H1 (cell line): ENCODE data around the gene LPAR6. TPM values are rescaled to one million over a fixed set of nuclear protein-coding genes. Genes with fewer than 3 reads are reported as not detected.

Source experiments
- CTCF ChIA-PET: fragments of 300-600 bp; sonication (Branson Sonifier 250); formaldehyde crosslinking; loops from one replicate; lab custom pipeline; 2021; ENCODE audit not compliant: partially characterized antibody; lab: Charles Lee
- POLR2A ChIA-PET: fragments of 300-600 bp; sonication (Branson Sonifier 250); formaldehyde crosslinking; loops from one replicate; lab custom pipeline; 2021; ENCODE audit warnings: inconsistent platforms; ENCODE audit not compliant: partially characterized antibody; lab: Charles Lee
- DNase-seq, 2 experiments: peaks; one replicate each; pipeline versions ENCODE4 v3.0.0 to v3.0.0-alpha.2; 2010 to 2022; ENCODE audit warnings: low spot score in 2 of 2, low read depth in 1 of 2, mixed read lengths in 1 of 2
- FAIRE-seq: peaks from 2 replicates; lab custom pipeline; 2011; peaks lifted over from hg19 to GRCh38; lab: Jason Lieb, UNC
- H2AFZ ChIP-seq: 2 replicates; pipeline ENCODE4 v1.8.1; 2012; ENCODE audit warnings: low read length, inconsistent platforms
- H2AK5ac ChIP-seq: 2 replicates; pipeline ENCODE4 v1.6.1; 2013; ENCODE audit warnings: low read depth, low read length
- H2BK120ac ChIP-seq: replicated peaks from 2 replicates; pipeline ENCODE3; 2013; ENCODE audit warnings: low read depth, low read length, inconsistent platforms
- H2BK12ac ChIP-seq: 2 replicates; pipeline ENCODE4 v1.6.1; 2013; ENCODE audit warnings: low read depth, low read length
- H2BK15ac ChIP-seq: 2 replicates; pipeline ENCODE4 v1.6.1; 2013; ENCODE audit warnings: low read length
- H2BK20ac ChIP-seq: 2 replicates; pipeline ENCODE4 v1.6.1; 2013; ENCODE audit warnings: low read length
- H2BK5ac ChIP-seq: 2 replicates; pipeline ENCODE4 v1.6.1; 2013; ENCODE audit warnings: low read depth, low read length
- H3K14ac ChIP-seq: 2 replicates; pipeline ENCODE4 v1.6.1; 2013; ENCODE audit warnings: inconsistent platforms; ENCODE audit not compliant: insufficient read length
- H3K18ac ChIP-seq: 2 replicates; pipeline ENCODE4 v1.6.1; 2013; ENCODE audit warnings: low read length; ENCODE audit errors: extremely low read depth
- H3K23ac ChIP-seq: 2 replicates; pipeline ENCODE4 v1.6.1; 2013; ENCODE audit warnings: inconsistent platforms; ENCODE audit not compliant: insufficient read length
- H3K23me2 ChIP-seq: 2 replicates; pipeline ENCODE4 v1.6.1; 2013; ENCODE audit warnings: low read depth, low read length
- H3K27ac ChIP-seq: 2 replicates; pipeline ENCODE4 v1.6.1; 2011; ENCODE audit warnings: low read depth, low read length, inconsistent platforms
- H3K27me3 ChIP-seq, 4 experiments: replicated peaks in 1 of 4; 1 replicate in 1 of 4; 2 replicates in 3 of 4; pipeline versions ENCODE4 v1.6.1 to v1.8.1; 2011 to 2013; ENCODE audit warnings: low read length in 3 of 4, mild to moderate bottlenecking in 3 of 4, inconsistent platforms in 2 of 4, mixed read lengths in 2 of 4, moderate library complexity in 1 of 4; ENCODE audit not compliant: control insufficient read depth in 3 of 4, insufficient read depth in 3 of 4; ENCODE audit errors: extremely low read depth in 1 of 4
- H3K36me3 ChIP-seq, 4 experiments: 2 replicates each; pipeline versions ENCODE4 v1.6.1 to v1.8.1; 2011 to 2013; ENCODE audit warnings: mild to moderate bottlenecking in 4 of 4, low read length in 3 of 4, moderate library complexity in 2 of 4, control low read depth in 1 of 4, inconsistent platforms in 1 of 4; ENCODE audit not compliant: insufficient read depth in 4 of 4, control insufficient read depth in 2 of 4
- H3K4ac ChIP-seq: replicated peaks from 2 replicates; pipeline ENCODE3; 2013; ENCODE audit warnings: low read length, low read depth, mixed read lengths, inconsistent platforms; ENCODE audit not compliant: insufficient read length
- H3K4me1 ChIP-seq, 4 experiments: replicated peaks in 1 of 4; 1 replicate in 1 of 4; 2 replicates in 3 of 4; pipeline versions ENCODE4 v1.6.1 to v1.8.1; 2011 to 2013; ENCODE audit warnings: low read length in 3 of 4, inconsistent platforms in 2 of 4, mixed read lengths in 1 of 4; ENCODE audit not compliant: insufficient read depth in 4 of 4, control insufficient read depth in 3 of 4
- H3K4me2 ChIP-seq, 2 experiments: 2 replicates each; pipeline versions ENCODE4 v1.6.1 to v1.8.1; 2011 to 2013; ENCODE audit warnings: low read depth in 2 of 2, low read length in 2 of 2, control low read depth in 1 of 2, inconsistent platforms in 1 of 2, mild to moderate bottlenecking in 1 of 2; ENCODE audit not compliant: insufficient read depth in 1 of 2
- H3K4me3 ChIP-seq, 4 experiments: fragments of 200-600, 300-600 bp in 1 of 4; sonication (generic), shearing (Covaris generic), sonication (Bioruptor Twin) in 1 of 4; 2 replicates each; pipeline versions ENCODE4 v1.5.1 to v1.8.1; 2011 to 2016; ENCODE audit warnings: low read length in 4 of 4, low read depth in 3 of 4, control low read depth in 2 of 4, inconsistent platforms in 2 of 4, mild to moderate bottlenecking in 2 of 4, mixed read lengths in 1 of 4, moderate library complexity in 1 of 4; ENCODE audit not compliant: insufficient read depth in 2 of 4; ENCODE audit errors: extremely low read depth in 1 of 4
- H3K56ac ChIP-seq: replicated peaks from 2 replicates; pipeline ENCODE3; 2013; ENCODE audit warnings: low read depth, mild to moderate bottlenecking, mixed read lengths, low read length, inconsistent platforms; ENCODE audit not compliant: insufficient read length
- H3K79me1 ChIP-seq: 2 replicates; pipeline ENCODE4 v1.6.1; 2013; ENCODE audit warnings: low read depth, low read length, control low read depth
- H3K79me2 ChIP-seq, 2 experiments: 2 replicates each; pipeline versions ENCODE4 v1.6.1 to v1.8.1; 2012 to 2013; ENCODE audit warnings: low read length in 2 of 2, mild to moderate bottlenecking in 2 of 2, inconsistent platforms in 1 of 2; ENCODE audit not compliant: insufficient read depth in 2 of 2, control insufficient read depth in 1 of 2
- H3K9ac ChIP-seq, 4 experiments: replicated peaks in 1 of 4; 1 replicate in 1 of 4; 2 replicates in 3 of 4; pipeline versions ENCODE4 v1.6.1 to v1.8.1; 2011 to 2013; ENCODE audit warnings: low read depth in 3 of 4, low read length in 3 of 4, control low read depth in 2 of 4, mild to moderate bottlenecking in 2 of 4, moderate library complexity in 2 of 4, inconsistent platforms in 1 of 4; ENCODE audit errors: extremely low read depth in 1 of 4
- H3K9me3 ChIP-seq, 2 experiments: 2 replicates each; pipeline versions ENCODE4 v1.6.1 to v1.8.1; 2012 to 2013; ENCODE audit warnings: mild to moderate bottlenecking in 2 of 2, moderate library complexity in 2 of 2, control low read depth in 1 of 2, inconsistent platforms in 1 of 2, low read depth in 1 of 2, low read length in 1 of 2, mixed read lengths in 1 of 2; ENCODE audit not compliant: insufficient read depth in 2 of 2
- H4K20me1 ChIP-seq, 2 experiments: replicated peaks in 1 of 2; 2 replicates each; pipeline versions ENCODE3 to v1.8.1; 2011 to 2013; ENCODE audit warnings: inconsistent platforms in 2 of 2, low read length in 2 of 2, mild to moderate bottlenecking in 1 of 2; ENCODE audit not compliant: insufficient read depth in 2 of 2, control insufficient read depth in 1 of 2
- H4K5ac ChIP-seq: 2 replicates; pipeline ENCODE4 v1.6.1; 2013; ENCODE audit warnings: low read length, low read depth, mixed read lengths, inconsistent platforms; ENCODE audit not compliant: insufficient read length
- H4K8ac ChIP-seq: 2 replicates; pipeline ENCODE4 v1.8.0; 2013; ENCODE audit warnings: mild to moderate bottlenecking, moderate library complexity, low read length, inconsistent platforms; ENCODE audit not compliant: insufficient read depth; ENCODE audit errors: extremely low read depth
- H4K91ac ChIP-seq: replicated peaks from 2 replicates; pipeline ENCODE3; 2013; ENCODE audit warnings: low read length, mixed read lengths, inconsistent platforms; ENCODE audit not compliant: insufficient read length
- EP300 ChIP-seq, 2 experiments: IDR thresholded peaks; 1 replicate in 1 of 2; 2 replicates in 1 of 2; pipeline ENCODE4 v1.6.1; 2011 to 2012; ENCODE audit warnings: low read depth in 2 of 2, low read length in 2 of 2, mild to moderate bottlenecking in 2 of 2, borderline replicate concordance in 1 of 2, inconsistent platforms in 1 of 2, moderate library complexity in 1 of 2
- GABPA ChIP-seq: IDR thresholded peaks from 2 replicates; pipeline ENCODE4 v1.6.1; 2011; ENCODE audit warnings: mild to moderate bottlenecking, low read length, moderate library complexity, borderline replicate concordance; ENCODE audit not compliant: insufficient read depth
- WGBS, 2 experiments: shearing (Covaris generic) in 1 of 2; methylation state at CpG; one replicate each; pipeline versions ENCODE4 v1.1.6 to v1.1.7; 2013 to 2015; ENCODE audit warnings: low lambda C conversion rate in 2 of 2, mixed read lengths in 2 of 2, inconsistent platforms in 1 of 2, low coverage in 1 of 2, missing lambda C conversion rate in 1 of 2; ENCODE audit not compliant: insufficient replicate concordance in 2 of 2, insufficient coverage in 1 of 2, insufficient read length in 1 of 2; ENCODE audit errors: extremely low coverage in 1 of 2, missing lambda C conversion rate in 1 of 2; 5-methylcytosine and 5-hydroxymethylcytosine counted together
- polyA plus RNA-seq, 7 experiments: library from polyadenylated mRNA; depleted of rRNA in 3 of 7; stranded (reverse) in 5 of 7; unstranded in 2 of 7; fragments of >200 nt in 5 of 7; fragments of 200-250 nt in 2 of 7; gene quantifications; 1 replicate in 5 of 7; 2 replicates in 1 of 7; 4 replicates in 1 of 7; pipeline versions ENCODE4 v1.2.1 to v1.2.3, GENCODE V29; 2011 to 2013; ENCODE audit warnings: missing spikeins in 2 of 7, mixed read lengths in 2 of 7
- total RNA-seq: library from RNA; stranded (reverse); fragmentation: NEBNext Ultra II Directional; extraction: Animal tissue kit (Norgen Biotek cat#: 25700); gene quantifications from 2 replicates; pipeline ENCODE4 v1.2.1, GENCODE V29; 2021
- TF ChIP-seq, protein P1 (sequence below): IDR thresholded peaks from 2 replicates; pipeline ENCODE4 v1.6.1; 2011; ENCODE audit warnings: low read length, improper control_type of control experiment

The LPAR6 gene
- total and polyA plus RNA-seq, 2 of the 8 experiments (the other 6 are each of a cell fraction or from before 2014, with no cell fraction given) = 0.50 to 0.97 TPM

DNA sequence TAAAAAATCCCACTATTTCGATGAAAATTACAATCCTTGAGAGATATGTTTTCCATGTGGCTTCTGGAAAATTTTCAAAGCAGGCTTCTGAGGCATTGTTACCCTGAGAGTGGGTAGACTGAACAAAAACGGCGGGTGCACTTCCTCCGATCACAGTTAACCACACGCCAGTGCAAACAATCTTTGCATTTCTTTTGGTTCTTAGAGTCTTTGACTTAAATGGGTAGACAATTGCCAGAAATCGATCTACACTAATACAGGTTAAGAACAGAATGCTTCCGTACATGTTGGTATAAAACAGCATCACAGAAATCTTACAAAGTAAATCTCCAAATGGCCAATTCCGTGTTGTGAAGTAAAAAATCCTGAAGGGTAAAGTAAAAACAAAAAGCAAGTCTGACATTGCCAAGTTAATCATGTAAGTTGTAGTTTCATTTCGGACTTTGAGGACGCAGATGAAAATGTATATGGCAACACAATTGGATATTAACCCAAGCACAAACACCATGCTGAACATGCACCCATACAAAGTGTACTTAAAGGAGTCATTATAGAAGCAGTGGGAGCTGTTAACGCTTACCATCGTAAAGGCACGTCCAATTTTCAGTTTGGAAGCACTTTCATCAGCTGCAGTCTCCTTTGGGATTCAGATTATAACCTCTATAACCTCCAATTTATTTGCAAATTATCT lies 927 bp downstream of the LPAR6 start:
- Histone ChIP-seq H3K27me3 (no peaks in the 10 kb centered on the region), H3K4me1 (peaks cover 3 to 4% (median 3%) of the 10 kb centered on the region in 4 experiments; a peak in 4 of 7 replicates), H3K4me2 (peak overlapping the region; percentile 37 to 59; a peak in 3 of 4 replicates), H3K27ac (no peak overlapping the region), H2AFZ (no peak overlapping the region), H2BK5ac (no peak overlapping the region)
- FAIRE-seq = peak; percentile 45
- no peak for TF ChIP-seq EP300 (IDR thresholded peaks at IDR 0.05; ENCODE audit: borderline replicate concordance in 1 of 2, low read depth in 2 of 2, low read length in 2 of 2)
- TF ChIP-seq, protein P1, sequence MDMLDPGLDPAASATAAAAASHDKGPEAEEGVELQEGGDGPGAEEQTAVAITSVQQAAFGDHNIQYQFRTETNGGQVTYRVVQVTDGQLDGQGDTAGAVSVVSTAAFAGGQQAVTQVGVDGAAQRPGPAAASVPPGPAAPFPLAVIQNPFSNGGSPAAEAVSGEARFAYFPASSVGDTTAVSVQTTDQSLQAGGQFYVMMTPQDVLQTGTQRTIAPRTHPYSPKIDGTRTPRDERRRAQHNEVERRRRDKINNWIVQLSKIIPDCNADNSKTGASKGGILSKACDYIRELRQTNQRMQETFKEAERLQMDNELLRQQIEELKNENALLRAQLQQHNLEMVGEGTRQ = no peak
- no peak for TF ChIP-seq GABPA
- TF ChIP-seq, all 59 proteins: peak for 0
- no peak overlapping the region for H3K23ac ChIP-seq
- no peak overlapping the region for H4K91ac ChIP-seq
- no peak overlapping the region for H3K14ac ChIP-seq
- H3K4me3 ChIP-seq = peak overlapping the region; percentile 3 to 44 (median 5); a peak in 5 of 8 replicates
- ChIA-PET POLR2A (no interaction called here), CTCF (no interaction called here)
- H3K23me2 ChIP-seq = no peaks in the 10 kb centered on the region
- H2BK15ac ChIP-seq = no peak overlapping the region
- no peak overlapping the region for H2BK20ac ChIP-seq
- H3K9me3 ChIP-seq = no peaks in the 10 kb centered on the region; a peak in 1 of 4 replicates
- no peaks in the 10 kb centered on the region for H3K79me2 ChIP-seq
- WGBS, 2 experiments = 56% methylated on average over 13 of the region's 13 CpGs; no CpG with 5 or more reads in 1 of the 2 experiments
- H4K8ac ChIP-seq = no peak overlapping the region
- DNase-seq = no peak
- no peak overlapping the region for H3K56ac ChIP-seq
- H2BK120ac ChIP-seq = no peak overlapping the region
- H3K4ac ChIP-seq = no peak overlapping the region
- no peaks in the 10 kb centered on the region for H3K79me1 ChIP-seq
- no peaks in the 10 kb centered on the region for H4K20me1 ChIP-seq
- H3K18ac ChIP-seq = no peak overlapping the region
- H3K36me3 ChIP-seq = no peaks in the 10 kb centered on the region
- H2BK12ac ChIP-seq = no peak overlapping the region
- H2AK5ac ChIP-seq = no peak overlapping the region
- H3K9ac ChIP-seq = no peak overlapping the region
- no peak overlapping the region for H4K5ac ChIP-seq
